ENCODE measurements around the gene YIPF3. TPM values are rescaled to one million over a fixed set of nuclear protein-coding genes. Genes with fewer than 3 reads are reported as not detected.

The YIPF3 gene
- total and polyA plus RNA-seq, 9 of the 15 experiments (the other 6 are each of a cell fraction or from before 2014, with no cell fraction given): 27.5 to 75.3 (median 57.6) TPM

DNA sequence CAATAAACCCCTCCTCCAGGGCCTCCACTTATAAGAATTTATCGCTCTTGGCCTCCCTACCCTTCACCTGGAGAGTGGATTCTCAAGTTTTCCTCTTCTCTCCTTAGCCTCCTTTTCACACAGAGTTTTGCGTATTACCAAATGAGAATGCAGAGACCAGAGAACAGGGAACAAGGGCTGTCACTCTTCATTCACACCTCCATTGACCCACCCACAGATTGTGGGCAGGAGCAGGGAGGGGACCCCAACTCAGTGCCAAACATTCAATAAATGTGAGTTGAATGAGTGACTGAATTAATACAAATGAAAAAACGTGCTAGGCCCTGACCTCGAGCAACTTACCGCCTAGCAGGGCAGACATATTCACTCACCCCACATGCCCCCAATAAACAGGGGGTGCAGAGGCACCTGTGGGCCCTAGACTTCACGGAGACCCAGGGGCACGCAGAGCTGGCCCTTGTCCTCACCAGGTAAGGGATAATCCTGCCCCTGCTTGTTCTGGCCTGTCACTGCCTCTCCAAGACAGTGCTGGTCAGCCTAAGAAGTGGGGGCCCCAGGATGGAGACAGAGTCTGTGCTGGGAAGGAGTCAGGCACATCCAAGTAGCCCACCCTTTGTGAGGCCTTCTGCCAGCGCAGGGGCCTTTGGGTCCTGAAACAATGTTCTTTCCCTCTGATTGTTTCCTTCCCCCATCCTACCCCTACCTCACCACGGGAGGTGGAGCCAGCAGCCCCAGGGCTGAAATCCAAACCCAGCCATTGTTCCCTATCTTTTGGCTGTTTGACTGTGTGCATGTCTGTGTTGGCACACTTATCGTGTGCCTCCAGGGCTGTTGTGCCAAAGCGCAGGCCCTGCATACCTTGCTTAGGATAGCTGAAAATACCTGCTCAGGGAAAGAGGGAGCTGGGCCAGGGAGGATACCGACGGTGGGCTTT is 47.7 kb downstream of the YIPF3 start:
- no peak for DNase-seq (ENCODE audit: extremely low read depth in 1 of 4, low spot score in 3 of 4)
- H3K79me2 ChIP-seq (ENCODE audit: control insufficient read depth, insufficient read depth, low read length): no peaks in the 10 kb centered on the region
- BruUV-seq (replicated peaks): no TSS peak
- no peaks in the 10 kb centered on the region for H3K9me1 ChIP-seq (ENCODE audit: control insufficient read depth, insufficient read depth, low read length)
- no peak overlapping the region for H3K4me3 ChIP-seq
- TF ChIP-seq, protein P1, sequence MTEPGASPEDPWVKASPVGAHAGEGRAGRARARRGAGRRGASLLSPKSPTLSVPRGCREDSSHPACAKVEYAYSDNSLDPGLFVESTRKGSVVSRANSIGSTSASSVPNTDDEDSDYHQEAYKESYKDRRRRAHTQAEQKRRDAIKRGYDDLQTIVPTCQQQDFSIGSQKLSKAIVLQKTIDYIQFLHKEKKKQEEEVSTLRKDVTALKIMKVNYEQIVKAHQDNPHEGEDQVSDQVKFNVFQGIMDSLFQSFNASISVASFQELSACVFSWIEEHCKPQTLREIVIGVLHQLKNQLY (CRISPR knock-in tag; conservative IDR thresholded peaks at IDR 0.05): no peak
- TF ChIP-seq SRF (CRISPR knock-in tag; IDR thresholded peaks at IDR 0.05) (no peak), ZNF436 (CRISPR knock-in tag; IDR thresholded peaks at IDR 0.05) (no peak), TAF15 (IDR thresholded peaks at IDR 0.05; ENCODE audit: low read depth, low read length) (no peak), MCM2 (IDR thresholded peaks at IDR 0.05; ENCODE audit: low read depth) (no peak), KAT7 (CRISPR knock-in tag; IDR thresholded peaks at IDR 0.05; ENCODE audit: borderline replicate concordance) (no peak), CBX2 (IDR thresholded peaks at IDR 0.05; ENCODE audit: insufficient read depth, low read length, poor library complexity, severe bottlenecking) (no peak)
- TF ChIP-seq, protein P2, sequence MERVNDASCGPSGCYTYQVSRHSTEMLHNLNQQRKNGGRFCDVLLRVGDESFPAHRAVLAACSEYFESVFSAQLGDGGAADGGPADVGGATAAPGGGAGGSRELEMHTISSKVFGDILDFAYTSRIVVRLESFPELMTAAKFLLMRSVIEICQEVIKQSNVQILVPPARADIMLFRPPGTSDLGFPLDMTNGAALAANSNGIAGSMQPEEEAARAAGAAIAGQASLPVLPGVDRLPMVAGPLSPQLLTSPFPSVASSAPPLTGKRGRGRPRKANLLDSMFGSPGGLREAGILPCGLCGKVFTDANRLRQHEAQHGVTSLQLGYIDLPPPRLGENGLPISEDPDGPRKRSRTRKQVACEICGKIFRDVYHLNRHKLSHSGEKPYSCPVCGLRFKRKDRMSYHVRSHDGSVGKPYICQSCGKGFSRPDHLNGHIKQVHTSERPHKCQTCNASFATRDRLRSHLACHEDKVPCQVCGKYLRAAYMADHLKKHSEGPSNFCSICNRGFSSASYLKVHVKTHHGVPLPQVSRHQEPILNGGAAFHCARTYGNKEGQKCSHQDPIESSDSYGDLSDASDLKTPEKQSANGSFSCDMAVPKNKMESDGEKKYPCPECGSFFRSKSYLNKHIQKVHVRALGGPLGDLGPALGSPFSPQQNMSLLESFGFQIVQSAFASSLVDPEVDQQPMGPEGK (CRISPR knock-in tag; IDR thresholded peaks at IDR 0.05; ENCODE audit: borderline replicate concordance): no peak
- no peaks in the 10 kb centered on the region for H3K36me3 ChIP-seq (ENCODE audit: control insufficient read depth, insufficient read depth, low read length)
- WGBS (ENCODE audit: insufficient coverage, low coverage, missing lambda C conversion rate): 31% methylated on average over 13 of the region's 13 CpGs
- no peak overlapping the region for H3K27ac ChIP-seq (ENCODE audit: extremely low read depth, low read depth, low read length)
- no peak for FAIRE-seq
- H3K9me3 ChIP-seq (replicated peaks; ENCODE audit: control insufficient read depth, insufficient read depth, low read depth, low read length): no peaks in the 10 kb centered on the region
- no peaks in the 10 kb centered on the region for H3K27me3 ChIP-seq (ENCODE audit: control insufficient read depth in 2 of 2, insufficient read depth in 2 of 2, low read length in 2 of 2)
- no peak overlapping the region; the same call in 1 of the 2 replicates for H2AFZ ChIP-seq (ENCODE audit: low read depth, low read length)
- H3K9ac ChIP-seq (ENCODE audit: insufficient read depth in 1 of 2, low read depth in 2 of 2, low read length in 2 of 2): peak overlapping the region in 1 of 2 experiments; percentile 49; a peak in 1 of 4 replicates
- in situ Hi-C loops (cut with MboI) (no loop called here), intact Hi-C loops (cut with micrococcal nuclease) (no loop called here)
- ChIA-PET CTCF (ENCODE audit: low intra/inter-chr PET ratio) (no interaction called here), POLR2A (interaction anchor here (0.6 to 1.6 kb wide), 4 partner anchors 9 to 41 kb away, joined by 3 to 5 read pairs (median 4); partner anchors contain the start of genes LRRC73 and TJAP1)
- no peak overlapping the region for H3K4me2 ChIP-seq (ENCODE audit: insufficient read depth, low read length)
- H3K4me1 ChIP-seq (replicated peaks in 1 of 2; ENCODE audit: control insufficient read depth in 2 of 2, insufficient read depth in 2 of 2, low read length in 2 of 2): no peaks in the 10 kb centered on the region; a peak in 2 of 5 replicates
- ATAC-seq: peak; percentile 20; the same call in 2 of the 3 replicates
- no peaks in the 10 kb centered on the region for H4K20me1 ChIP-seq (replicated peaks; ENCODE audit: control insufficient read depth, insufficient read depth, low read length)
